ENCODE data around the gene MYO1E.
"Not testable (repeated sequence)": the region's sequence is repeated elsewhere in the genome, so short reads cannot be mapped to it uniquely, and the experiment has no call there.

The MYO1E gene

DNA sequence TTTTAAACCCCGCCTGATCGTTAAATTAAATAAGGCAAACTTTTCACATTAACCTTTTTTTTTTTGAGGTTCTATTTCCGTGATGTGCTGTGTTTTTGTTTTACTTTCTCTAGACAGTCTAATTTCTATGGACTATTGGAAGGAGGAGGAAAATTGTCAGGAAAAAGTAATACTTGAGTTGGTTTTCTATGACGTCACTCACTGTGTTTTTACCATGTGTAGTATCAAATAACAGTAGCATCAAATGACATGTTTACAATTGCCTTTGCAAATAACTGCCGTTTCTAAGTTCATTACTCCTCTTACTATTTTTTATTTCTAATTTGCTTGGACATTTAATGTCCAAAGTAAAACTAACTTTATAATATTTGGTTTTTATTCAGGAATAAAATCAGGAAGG is 32.3 kb downstream of the MYO1E start:
- Histone ChIP-seq H3K4me2 (ENCODE audit: low read length) (no peak overlapping the region), H3K79me2 (no peaks in the 10 kb centered on the region), H2AFZ (no peak overlapping the region), H3K27ac (no peak overlapping the region), H3K36me3 (ENCODE audit: control insufficient read depth, insufficient read depth, low read length) (no peaks in the 10 kb centered on the region), H3K9ac (no peak overlapping the region), H3K27me3 (ENCODE audit: control insufficient read depth, insufficient read depth, low read length) (no peaks in the 10 kb centered on the region), H3K9me3 (ENCODE audit: control insufficient read depth, low read length) (no peaks in the 10 kb centered on the region), H3K4me3 (ENCODE audit: low read depth, low read length) (no peak overlapping the region), H3K4me1 (no peaks in the 10 kb centered on the region)
- TF ChIP-seq, protein P1, sequence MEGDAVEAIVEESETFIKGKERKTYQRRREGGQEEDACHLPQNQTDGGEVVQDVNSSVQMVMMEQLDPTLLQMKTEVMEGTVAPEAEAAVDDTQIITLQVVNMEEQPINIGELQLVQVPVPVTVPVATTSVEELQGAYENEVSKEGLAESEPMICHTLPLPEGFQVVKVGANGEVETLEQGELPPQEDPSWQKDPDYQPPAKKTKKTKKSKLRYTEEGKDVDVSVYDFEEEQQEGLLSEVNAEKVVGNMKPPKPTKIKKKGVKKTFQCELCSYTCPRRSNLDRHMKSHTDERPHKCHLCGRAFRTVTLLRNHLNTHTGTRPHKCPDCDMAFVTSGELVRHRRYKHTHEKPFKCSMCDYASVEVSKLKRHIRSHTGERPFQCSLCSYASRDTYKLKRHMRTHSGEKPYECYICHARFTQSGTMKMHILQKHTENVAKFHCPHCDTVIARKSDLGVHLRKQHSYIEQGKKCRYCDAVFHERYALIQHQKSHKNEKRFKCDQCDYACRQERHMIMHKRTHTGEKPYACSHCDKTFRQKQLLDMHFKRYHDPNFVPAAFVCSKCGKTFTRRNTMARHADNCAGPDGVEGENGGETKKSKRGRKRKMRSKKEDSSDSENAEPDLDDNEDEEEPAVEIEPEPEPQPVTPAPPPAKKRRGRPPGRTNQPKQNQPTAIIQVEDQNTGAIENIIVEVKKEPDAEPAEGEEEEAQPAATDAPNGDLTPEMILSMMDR (IDR thresholded peaks at IDR 0.05), result no peak

DNA sequence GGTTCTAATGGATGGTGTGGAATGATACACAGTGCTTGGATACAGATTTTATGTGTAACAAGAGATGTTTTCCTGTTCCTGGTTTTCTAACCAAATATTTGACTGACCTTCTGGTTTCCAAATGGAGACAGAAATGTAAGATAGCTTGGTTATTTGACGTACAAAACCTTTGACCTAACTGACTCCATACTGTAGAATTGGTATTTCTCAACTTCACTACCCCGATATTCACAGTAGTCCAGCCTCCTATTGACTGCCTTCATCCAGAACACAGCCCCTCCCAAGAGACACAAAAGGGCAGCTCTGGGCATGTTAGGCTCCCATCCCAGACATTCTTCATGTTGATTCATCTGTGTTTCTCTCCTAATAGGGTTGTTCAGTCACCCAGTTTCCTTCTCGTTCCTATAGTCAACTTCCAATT is 33.4 kb downstream of the MYO1E start:
- Histone ChIP-seq H2AFZ (no peak overlapping the region), H3K79me2 (no peaks in the 10 kb centered on the region), H3K36me3 (ENCODE audit: control insufficient read depth, insufficient read depth, low read length) (no peaks in the 10 kb centered on the region), H3K27ac (no peak overlapping the region), H3K4me3 (ENCODE audit: low read depth, low read length) (no peak overlapping the region), H3K9ac (no peak overlapping the region), H3K27me3 (ENCODE audit: control insufficient read depth, insufficient read depth, low read length) (no peaks in the 10 kb centered on the region), H3K4me1 (no peaks in the 10 kb centered on the region), H3K4me2 (ENCODE audit: low read length) (no peak overlapping the region), H3K9me3 (ENCODE audit: control insufficient read depth, low read length) (no peaks in the 10 kb centered on the region)
- TF ChIP-seq, protein P1 (IDR thresholded peaks at IDR 0.05), result no peak

DNA sequence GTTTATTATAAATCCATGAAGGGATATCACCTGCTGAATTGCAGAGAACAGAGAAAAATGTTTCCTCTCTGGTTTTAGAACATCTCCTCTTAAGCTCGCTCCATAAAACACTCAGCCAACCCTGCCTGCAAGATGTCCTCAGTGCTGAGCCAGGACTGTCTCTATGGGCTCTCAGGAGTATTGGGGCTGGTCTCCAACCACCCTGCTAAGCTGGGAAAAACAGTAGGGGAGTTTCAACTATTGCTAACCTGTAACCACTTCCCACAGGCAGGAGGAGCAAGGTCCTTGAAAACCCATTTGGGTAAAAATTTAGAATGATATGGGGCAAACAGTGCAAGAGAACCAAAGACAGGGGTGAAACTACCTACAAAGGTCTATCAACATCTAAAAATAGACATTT is 34.3 kb downstream of the MYO1E start:
- Histone ChIP-seq H3K36me3 (ENCODE audit: control insufficient read depth, insufficient read depth, low read length) (no peaks in the 10 kb centered on the region), H3K9me3 (ENCODE audit: control insufficient read depth, low read length) (no peaks in the 10 kb centered on the region), H3K4me1 (no peaks in the 10 kb centered on the region), H3K9ac (no peak overlapping the region), H3K4me2 (ENCODE audit: low read length) (no peak overlapping the region), H3K27ac (no peak overlapping the region), H2AFZ (no peak overlapping the region), H3K27me3 (ENCODE audit: control insufficient read depth, insufficient read depth, low read length) (no peaks in the 10 kb centered on the region), H3K4me3 (ENCODE audit: low read depth, low read length) (no peak overlapping the region), H3K79me2 (no peaks in the 10 kb centered on the region)
- TF ChIP-seq, protein P1 (IDR thresholded peaks at IDR 0.05), result no peak

DNA sequence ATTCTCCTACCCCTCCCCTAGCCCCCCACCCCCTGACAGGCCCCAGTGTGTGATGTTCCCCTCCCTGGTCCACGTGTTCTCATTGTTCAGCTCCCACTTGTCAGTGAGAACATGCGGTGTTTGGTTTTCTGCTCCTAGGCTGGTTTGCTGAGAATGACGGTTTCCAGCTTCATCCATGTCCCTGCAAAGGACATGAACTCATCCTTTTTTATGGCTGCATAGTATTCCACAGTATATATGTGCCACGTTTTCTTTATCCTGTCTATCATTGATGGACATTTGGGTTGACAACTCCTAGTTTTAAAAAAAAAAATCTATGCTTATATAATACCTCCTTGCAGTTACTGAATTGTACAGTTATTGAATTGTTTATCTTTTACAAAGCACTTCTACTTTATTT is 35.9 kb downstream of the MYO1E start:
- not testable (repeated sequence) for H3K79me2 ChIP-seq; H3K36me3 ChIP-seq (ENCODE audit: control insufficient read depth, insufficient read depth, low read length); H3K27me3 ChIP-seq (ENCODE audit: control insufficient read depth, insufficient read depth, low read length); H2AFZ ChIP-seq; H3K9me3 ChIP-seq (ENCODE audit: control insufficient read depth, low read length); H3K4me2 ChIP-seq (ENCODE audit: low read length); H3K4me3 ChIP-seq (ENCODE audit: low read depth, low read length); H3K4me1 ChIP-seq; H3K9ac ChIP-seq; H3K27ac ChIP-seq

DNA sequence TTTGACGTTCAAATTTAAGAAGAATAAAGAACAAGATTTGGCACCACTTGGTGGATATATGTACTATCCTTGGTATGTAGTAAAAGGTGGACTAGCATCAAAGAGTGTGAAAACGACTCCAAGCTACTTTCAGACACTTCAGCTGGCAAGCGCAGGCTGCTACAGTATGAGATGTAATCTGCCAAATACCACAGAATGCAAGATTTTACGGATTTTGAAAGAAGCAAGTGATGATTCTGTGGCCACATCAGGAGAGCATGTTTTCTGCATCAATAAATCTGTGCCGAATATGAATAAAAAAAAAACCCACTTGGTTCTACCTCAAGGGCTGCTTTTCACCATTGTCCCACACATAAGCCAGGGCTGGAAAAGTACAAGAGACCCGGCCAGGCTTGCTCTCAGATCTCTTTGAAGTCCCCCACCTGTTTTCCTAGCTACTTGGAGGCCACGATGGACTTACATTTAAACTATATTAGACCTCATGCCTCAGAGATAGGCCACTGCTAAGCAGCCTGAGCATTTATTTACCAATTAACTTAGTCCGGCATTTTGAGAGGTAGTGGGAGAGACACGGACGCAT is 37.4 kb downstream of the MYO1E start:
- TF ChIP-seq, protein P1 (IDR thresholded peaks at IDR 0.05), result no peak
- no peaks in the 10 kb centered on the region for H3K79me2 ChIP-seq
- no peak overlapping the region for H3K27ac ChIP-seq
- H3K27me3 ChIP-seq (ENCODE audit: control insufficient read depth, insufficient read depth, low read length), result no peaks in the 10 kb centered on the region
- no peak overlapping the region for H3K9ac ChIP-seq
- H3K36me3 ChIP-seq (ENCODE audit: control insufficient read depth, insufficient read depth, low read length), result no peaks in the 10 kb centered on the region
- no peaks in the 10 kb centered on the region for H3K4me1 ChIP-seq
- H2AFZ ChIP-seq, result no peak overlapping the region
- no peaks in the 10 kb centered on the region for H3K9me3 ChIP-seq (ENCODE audit: control insufficient read depth, low read length)
- H3K4me2 ChIP-seq (ENCODE audit: low read length), result no peak overlapping the region
- H3K4me3 ChIP-seq (ENCODE audit: low read depth, low read length), result no peak overlapping the region

Data from parathyroid adenoma (tissue), 2 donors.